Measurements from ENCODE around the gene PCDHA1.

The PCDHA1 gene

DNA sequence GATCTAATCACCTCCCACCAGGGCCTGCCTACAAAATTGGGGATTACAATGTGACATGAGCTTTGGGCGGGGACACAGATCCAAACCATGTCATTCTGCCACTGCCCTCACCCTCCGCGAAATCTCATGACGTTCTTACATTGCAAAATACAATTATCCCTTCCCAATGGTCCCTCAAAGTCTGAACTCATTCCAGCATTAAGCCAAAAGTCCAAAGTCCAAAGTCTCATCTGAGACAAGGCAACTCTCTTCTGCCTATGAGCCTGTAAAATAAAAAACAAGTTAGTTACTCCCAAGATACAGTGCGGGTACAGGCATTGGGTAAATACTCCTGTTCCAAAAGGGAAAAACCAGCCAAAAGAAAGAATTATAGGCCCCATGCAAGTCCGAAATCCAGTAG lies 165.7 kb downstream of the PCDHA1 start:
- Histone ChIP-seq H3F3A (ENCODE audit: insufficient read depth) (no peaks in the 10 kb centered on the region), H2AFZ (ENCODE audit: low read depth, low read length, severe bottlenecking) (no peak overlapping the region), H3K79me2 (ENCODE audit: insufficient read depth, low read length) (no peaks in the 10 kb centered on the region), H3K9me3 (ENCODE audit: insufficient read depth, low read length) (no peaks in the 10 kb centered on the region), H3K9ac (ENCODE audit: low read length) (no peak overlapping the region), H3K27ac (ENCODE audit: low read depth, low read length) (no peak overlapping the region), H4K20me1 (ENCODE audit: low read depth, low read length) (no peaks in the 10 kb centered on the region), H3K4me3 (ENCODE audit: insufficient read depth, low read length, poor library complexity, severe bottlenecking) (no peak overlapping the region), H3K27me3 (ENCODE audit: low read length) (no peaks in the 10 kb centered on the region), H3K36me3 (ENCODE audit: low read length) (no peaks in the 10 kb centered on the region), H3K9me2 (replicated peaks; ENCODE audit: insufficient read depth, low read length) (no peaks in the 10 kb centered on the region), H3K4me2 (ENCODE audit: low read depth, low read length, poor library complexity, severe bottlenecking) (no peak overlapping the region)
- TF ChIP-seq EZH2phosphoT487 (conservative IDR thresholded peaks at IDR 0.05; ENCODE audit: low read length) (no peak), CTCF (IDR thresholded peaks at IDR 0.05; ENCODE audit: insufficient read depth, low read length, poor library complexity, severe bottlenecking) (no peak)

DNA sequence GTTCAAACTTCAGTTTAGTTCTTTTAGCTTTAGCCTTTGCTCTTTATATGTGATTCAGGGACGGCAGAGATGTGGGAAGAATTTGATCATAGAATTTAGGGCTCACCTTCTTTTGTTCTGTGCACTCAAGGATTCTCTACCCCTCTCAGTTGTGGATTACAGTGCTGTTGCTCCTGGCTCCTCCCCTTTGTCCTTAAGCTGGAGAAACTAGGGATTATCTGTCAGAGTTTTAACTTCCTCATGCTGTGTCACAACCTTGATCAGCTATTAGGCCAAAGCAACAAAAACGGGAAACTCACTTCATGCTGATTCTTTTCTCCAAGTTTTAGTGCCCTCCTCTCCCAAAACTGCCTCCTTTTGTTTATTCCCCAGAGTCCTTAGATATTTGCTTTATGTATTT lies 167.3 kb downstream of the PCDHA1 start:
- TF ChIP-seq EZH2phosphoT487 (conservative IDR thresholded peaks at IDR 0.05; ENCODE audit: low read length): no peak
- TF ChIP-seq CTCF (IDR thresholded peaks at IDR 0.05; ENCODE audit: insufficient read depth, low read length, poor library complexity, severe bottlenecking): no peak
- no peaks in the 10 kb centered on the region for H3K9me2 ChIP-seq (replicated peaks; ENCODE audit: insufficient read depth, low read length)
- H3F3A ChIP-seq (ENCODE audit: insufficient read depth): no peaks in the 10 kb centered on the region
- no peaks in the 10 kb centered on the region for H3K9me3 ChIP-seq (ENCODE audit: insufficient read depth, low read length)
- H3K27ac ChIP-seq (ENCODE audit: low read depth, low read length): no peak overlapping the region
- no peaks in the 10 kb centered on the region for H3K27me3 ChIP-seq (ENCODE audit: low read length)
- no peak overlapping the region for H3K9ac ChIP-seq (ENCODE audit: low read length)
- H2AFZ ChIP-seq (ENCODE audit: low read depth, low read length, severe bottlenecking): no peak overlapping the region
- no peak overlapping the region for H3K4me3 ChIP-seq (ENCODE audit: insufficient read depth, low read length, poor library complexity, severe bottlenecking)
- no peaks in the 10 kb centered on the region for H3K36me3 ChIP-seq (ENCODE audit: low read length)
- H3K4me2 ChIP-seq (ENCODE audit: low read depth, low read length, poor library complexity, severe bottlenecking): no peak overlapping the region
- no peaks in the 10 kb centered on the region for H3K79me2 ChIP-seq (ENCODE audit: insufficient read depth, low read length)
- no peaks in the 10 kb centered on the region for H4K20me1 ChIP-seq (ENCODE audit: low read depth, low read length)

GRCh38 chr5:140962190-140962589 lies 176.2 kb downstream of the PCDHA1 start:
- H2AFZ ChIP-seq (ENCODE audit: low read depth, low read length, severe bottlenecking): no peak overlapping the region
- TF ChIP-seq CTCF (IDR thresholded peaks at IDR 0.05; ENCODE audit: insufficient read depth, low read length, poor library complexity, severe bottlenecking) (no peak), EZH2phosphoT487 (conservative IDR thresholded peaks at IDR 0.05; ENCODE audit: low read length) (no peak)
- H3K9me2 ChIP-seq (replicated peaks; ENCODE audit: insufficient read depth, low read length): no peaks in the 10 kb centered on the region
- H3K9ac ChIP-seq (ENCODE audit: low read length): no peak overlapping the region
- no peaks in the 10 kb centered on the region for H3K9me3 ChIP-seq (ENCODE audit: insufficient read depth, low read length)
- H3K4me2 ChIP-seq (ENCODE audit: low read depth, low read length, poor library complexity, severe bottlenecking): no peak overlapping the region
- no peaks in the 10 kb centered on the region for H3K27me3 ChIP-seq (ENCODE audit: low read length)
- H3K79me2 ChIP-seq (ENCODE audit: insufficient read depth, low read length): no peaks in the 10 kb centered on the region
- H3K4me3 ChIP-seq (ENCODE audit: insufficient read depth, low read length, poor library complexity, severe bottlenecking): no peak overlapping the region
- H4K20me1 ChIP-seq (ENCODE audit: low read depth, low read length): no peaks in the 10 kb centered on the region
- H3F3A ChIP-seq (ENCODE audit: insufficient read depth): no peaks in the 10 kb centered on the region
- no peak overlapping the region for H3K27ac ChIP-seq (ENCODE audit: low read depth, low read length)
- no peaks in the 10 kb centered on the region for H3K36me3 ChIP-seq (ENCODE audit: low read length)

- Histone ChIP-seq H3K36me3 (ENCODE audit: low read length) (no peaks in the 10 kb centered on the region), H3F3A (ENCODE audit: insufficient read depth) (no peaks in the 10 kb centered on the region), H3K79me2 (ENCODE audit: insufficient read depth, low read length) (no peaks in the 10 kb centered on the region), H3K9ac (ENCODE audit: low read length) (no peak overlapping the region), H3K27ac (ENCODE audit: low read depth, low read length) (no peak overlapping the region), H3K27me3 (ENCODE audit: low read length) (no peaks in the 10 kb centered on the region), H4K20me1 (ENCODE audit: low read depth, low read length) (no peaks in the 10 kb centered on the region), H3K9me2 (replicated peaks; ENCODE audit: insufficient read depth, low read length) (no peaks in the 10 kb centered on the region), H2AFZ (ENCODE audit: low read depth, low read length, severe bottlenecking) (no peak overlapping the region), H3K9me3 (ENCODE audit: insufficient read depth, low read length) (no peaks in the 10 kb centered on the region), H3K4me3 (ENCODE audit: insufficient read depth, low read length, poor library complexity, severe bottlenecking) (no peak overlapping the region), H3K4me2 (ENCODE audit: low read depth, low read length, poor library complexity, severe bottlenecking) (no peak overlapping the region)
- TF ChIP-seq EZH2phosphoT487 (conservative IDR thresholded peaks at IDR 0.05; ENCODE audit: low read length) (no peak), CTCF (IDR thresholded peaks at IDR 0.05; ENCODE audit: insufficient read depth, low read length, poor library complexity, severe bottlenecking) (no peak)
These were observed 178.4 kb downstream of the PCDHA1 start for GRCh38 chr5:140964356-140964755.
